Measurements from ENCODE around the gene ALPP.
"Not testable (repeated sequence)": the region's sequence is repeated elsewhere in the genome, so short reads cannot be mapped to it uniquely, and the experiment has no call there.

ALPP gene

GRCh38 chr2:232390661-232391060, 12.1 kb downstream of the ALPP start:
- DNase-seq (ENCODE audit: low read depth) = no peak
- no peak overlapping the region for H3K4me3 ChIP-seq (ENCODE audit: low read length)
- no peak for TF ChIP-seq CTCF (conservative IDR thresholded peaks at IDR 0.05; ENCODE audit: low read depth, low read length)

- TF ChIP-seq CTCF (conservative IDR thresholded peaks at IDR 0.05; ENCODE audit: low read depth, low read length) = no peak
- no peak overlapping the region for H3K4me3 ChIP-seq (ENCODE audit: low read length)
These were observed 15.0 kb downstream of the ALPP start for GRCh38 chr2:232393556-232393955.

GRCh38 chr2:232394431-232394830, 15.9 kb downstream of the ALPP start:
- not testable (repeated sequence) for H3K4me3 ChIP-seq (ENCODE audit: low read length); DNase-seq (ENCODE audit: low read depth)

More at GRCh38 chr2:232393556-232393955, 15.0 kb downstream of the ALPP start:
- DNase-seq (ENCODE audit: low read depth) = no peak

- TF ChIP-seq CTCF (conservative IDR thresholded peaks at IDR 0.05; ENCODE audit: low read depth, low read length) = no peak
- no peak overlapping the region for H3K4me3 ChIP-seq (ENCODE audit: low read length)
- DNase-seq (ENCODE audit: low read depth) = no peak
These were observed 17.0 kb downstream of the ALPP start for GRCh38 chr2:232395586-232395985.

- no peak for TF ChIP-seq CTCF (conservative IDR thresholded peaks at IDR 0.05; ENCODE audit: low read depth, low read length)
- no peak overlapping the region for H3K4me3 ChIP-seq (ENCODE audit: low read length)
- no peak for DNase-seq (ENCODE audit: low read depth)
These were observed 18.1 kb downstream of the ALPP start for GRCh38 chr2:232396683-232397082.

- no peak for DNase-seq (ENCODE audit: low read depth)
- no peak for TF ChIP-seq CTCF (conservative IDR thresholded peaks at IDR 0.05; ENCODE audit: low read depth, low read length)
- H3K4me3 ChIP-seq (ENCODE audit: low read length) = no peak overlapping the region
These were observed 19.9 kb downstream of the ALPP start for GRCh38 chr2:232398293-232399034.

- DNase-seq (ENCODE audit: low read depth) = no peak
- TF ChIP-seq CTCF (conservative IDR thresholded peaks at IDR 0.05; ENCODE audit: low read depth, low read length) = no peak
- H3K4me3 ChIP-seq (ENCODE audit: low read length) = no peak overlapping the region
These were observed 21.9 kb downstream of the ALPP start for GRCh38 chr2:232400256-232401015.

All from retinal pigment epithelial cell (primary cell).